H9 (cell line): Measurements from ENCODE around the gene SERPINB10. TPM values are rescaled to one million over a fixed set of nuclear protein-coding genes. Genes with fewer than 3 reads are reported as not detected.

ENCODE experiments used
- DNase-seq: peaks from one replicate; pipeline ENCODE4 v3.0.0-alpha.2; 2017
- H2AFZ ChIP-seq: one replicate; pipeline ENCODE4 v1.6.1; 2013; ENCODE audit warnings: mild to moderate bottlenecking, low read length, control low read depth, moderate library complexity
- H2AK5ac ChIP-seq: 2 replicates; pipeline ENCODE4 v1.6.1; 2013; ENCODE audit warnings: low read length, control low read depth, mixed read lengths; ENCODE audit not compliant: insufficient read length
- H2BK120ac ChIP-seq: one replicate; pipeline ENCODE4 v1.6.1; 2013; ENCODE audit warnings: low read depth, mild to moderate bottlenecking, low read length, control low read depth, inconsistent platforms; ENCODE audit not compliant: poor library complexity, severe bottlenecking
- H2BK12ac ChIP-seq: 2 replicates; pipeline ENCODE4 v1.6.1; 2013; ENCODE audit warnings: low read length, control low read depth, mixed read lengths, low read depth; ENCODE audit not compliant: insufficient read length
- H2BK15ac ChIP-seq: 2 replicates; pipeline ENCODE4 v1.6.1; 2013; ENCODE audit warnings: low read depth, low read length, control low read depth
- H2BK20ac ChIP-seq: one replicate; pipeline ENCODE4 v1.6.1; 2013; ENCODE audit warnings: low read depth, mild to moderate bottlenecking, low read length, control low read depth, inconsistent platforms; ENCODE audit not compliant: poor library complexity, severe bottlenecking
- H2BK5ac ChIP-seq: 2 replicates; pipeline ENCODE4 v1.6.1; 2013; ENCODE audit warnings: low read length, control low read depth, mixed read lengths; ENCODE audit not compliant: insufficient read length
- H3K14ac ChIP-seq: 2 replicates; pipeline ENCODE4 v1.6.1; 2013; ENCODE audit warnings: low read length, control low read depth; ENCODE audit not compliant: insufficient read depth
- H3K18ac ChIP-seq: 2 replicates; pipeline ENCODE4 v1.6.1; 2013; ENCODE audit warnings: low read depth, mild to moderate bottlenecking, mixed read lengths, low read length, control low read depth; ENCODE audit not compliant: insufficient read length
- H3K23ac ChIP-seq: 2 replicates; pipeline ENCODE4 v1.6.1; 2013; ENCODE audit warnings: low read length, control low read depth, mixed read lengths, low read depth; ENCODE audit not compliant: insufficient read length
- H3K23me2 ChIP-seq: 2 replicates; pipeline ENCODE4 v1.6.1; 2013; ENCODE audit warnings: low read depth, mild to moderate bottlenecking, mixed read lengths, low read length, control low read depth; ENCODE audit not compliant: insufficient read length, poor library complexity, severe bottlenecking
- H3K27ac ChIP-seq: 2 replicates; pipeline ENCODE4 v1.5.1; 2013; ENCODE audit warnings: low read length, control low read depth, mixed read lengths, low read depth; ENCODE audit not compliant: insufficient read length
- H3K27me3 ChIP-seq: 2 replicates; pipeline ENCODE4 v1.6.1; 2013; ENCODE audit warnings: low read length, control low read depth, inconsistent platforms; ENCODE audit not compliant: insufficient read depth
- H3K4ac ChIP-seq: 2 replicates; pipeline ENCODE4 v1.6.1; 2013; ENCODE audit warnings: low read depth, mild to moderate bottlenecking, control low read depth, inconsistent platforms, low read length, moderate library complexity
- H3K4me1 ChIP-seq: 2 replicates; pipeline ENCODE4 v1.6.1; 2013; ENCODE audit warnings: low read length, control low read depth, inconsistent platforms; ENCODE audit not compliant: insufficient read depth
- H3K4me2 ChIP-seq: 2 replicates; pipeline ENCODE4 v1.6.1; 2013; ENCODE audit warnings: low read length, control low read depth, mixed read lengths; ENCODE audit not compliant: insufficient read length, insufficient read depth
- H3K56ac ChIP-seq: 2 replicates; pipeline ENCODE4 v1.6.1; 2013; ENCODE audit warnings: low read depth, mild to moderate bottlenecking, mixed read lengths, low read length, control low read depth; ENCODE audit not compliant: insufficient read length
- H3K79me1 ChIP-seq: 2 replicates; pipeline ENCODE4 v1.6.1; 2013; ENCODE audit warnings: low read depth, mild to moderate bottlenecking, moderate library complexity, low read length, control low read depth, inconsistent platforms; ENCODE audit not compliant: insufficient read depth, poor library complexity, severe bottlenecking
- H3K79me2 ChIP-seq: 2 replicates; pipeline ENCODE4 v1.6.1; 2013; ENCODE audit warnings: low read length, control low read depth, inconsistent platforms; ENCODE audit not compliant: insufficient read depth
- H3K9ac ChIP-seq: 2 replicates; pipeline ENCODE4 v1.6.1; 2013; ENCODE audit warnings: low read length, control low read depth, mixed read lengths; ENCODE audit not compliant: insufficient read length; ENCODE audit errors: extremely low read depth
- H3K9me3 ChIP-seq: one replicate; pipeline ENCODE4 v1.6.1; 2013; ENCODE audit warnings: low read depth, low read length, inconsistent platforms; ENCODE audit not compliant: control insufficient read depth
- H3T11ph ChIP-seq: one replicate; pipeline ENCODE4 v1.6.1; 2013; ENCODE audit warnings: mild to moderate bottlenecking, low read length, control low read depth, inconsistent platforms
- H4K20me1 ChIP-seq: one replicate; pipeline ENCODE4 v1.6.1; 2013; ENCODE audit not compliant: control insufficient read depth, insufficient read length, insufficient read depth
- H4K5ac ChIP-seq: 2 replicates; pipeline ENCODE4 v1.6.1; 2013; ENCODE audit warnings: low read depth, mild to moderate bottlenecking, mixed read lengths, low read length, control low read depth; ENCODE audit not compliant: insufficient read length
- H4K8ac ChIP-seq: replicated peaks from 2 replicates; pipeline ENCODE4 v1.6.1; 2013; ENCODE audit warnings: low read length, control low read depth, mixed read lengths, low read depth; ENCODE audit not compliant: insufficient read length
- H4K91ac ChIP-seq: 2 replicates; pipeline ENCODE4 v1.6.1; 2013; ENCODE audit warnings: low read depth, mild to moderate bottlenecking, moderate library complexity, mixed read lengths, low read length, control low read depth; ENCODE audit not compliant: insufficient read length
- H3K27ac Mint-ChIP-seq, 3 experiments: 2 replicates in 2 of 3; 3 replicates in 1 of 3; pipeline ENCODE4 v1.8.0; 2020 to 2021; ENCODE audit warnings: mixed read lengths in 3 of 3, mild to moderate bottlenecking in 1 of 3, moderate library complexity in 1 of 3
- H3K27me3 Mint-ChIP-seq: 2 replicates; pipeline ENCODE4 v1.8.0; 2021; ENCODE audit warnings: low read depth, mild to moderate bottlenecking, moderate library complexity, mixed read lengths
- H3K36me3 Mint-ChIP-seq, 3 experiments: 2 replicates in 2 of 3; 3 replicates in 1 of 3; pipeline ENCODE4 v1.8.0; 2020 to 2021; ENCODE audit warnings: low read depth in 3 of 3, mixed read lengths in 3 of 3; ENCODE audit not compliant: insufficient read depth in 1 of 3
- H3K4me1 Mint-ChIP-seq, 2 experiments: 2 replicates each; pipeline ENCODE4 v1.8.0; 2020; ENCODE audit warnings: mixed read lengths in 2 of 2
- H3K4me3 Mint-ChIP-seq, 2 experiments: 2 replicates in 1 of 2; 3 replicates in 1 of 2; pipeline ENCODE4 v1.8.0; 2020 to 2021; ENCODE audit warnings: mild to moderate bottlenecking in 2 of 2, mixed read lengths in 2 of 2, moderate library complexity in 1 of 2
- H3K9me3 Mint-ChIP-seq, 2 experiments: 2 replicates in 1 of 2; 3 replicates in 1 of 2; pipeline ENCODE4 v1.8.0; 2020; ENCODE audit warnings: mild to moderate bottlenecking in 2 of 2, mixed read lengths in 2 of 2, moderate library complexity in 1 of 2
- WGBS: extraction: QIAGEN DNeasy Blood & Tissue Kit; methylation state at CpG from one replicate; pipeline ENCODE4 v1.1.7; 2013; ENCODE audit warnings: missing lambda C conversion rate, low lambda C conversion rate, mixed read lengths; ENCODE audit not compliant: insufficient read length; ENCODE audit errors: extremely low coverage; 5-methylcytosine and 5-hydroxymethylcytosine counted together
- total RNA-seq: library from RNA; stranded (reverse); gene quantifications from 2 replicates; pipeline ENCODE4 v1.2.1, GENCODE V29; 2021
- TF ChIP-seq, protein P1 (sequence below): fragments of 200-600 bp; sonication (generic); conservative IDR thresholded peaks from 3 replicates; pipeline ENCODE4 v1.8.0; 2021; ENCODE audit warnings: antibody characterized with exemption, mild to moderate bottlenecking

The SERPINB10 gene
- total RNA-seq, 1 experiment from 2014 or later = not detected

DNA sequence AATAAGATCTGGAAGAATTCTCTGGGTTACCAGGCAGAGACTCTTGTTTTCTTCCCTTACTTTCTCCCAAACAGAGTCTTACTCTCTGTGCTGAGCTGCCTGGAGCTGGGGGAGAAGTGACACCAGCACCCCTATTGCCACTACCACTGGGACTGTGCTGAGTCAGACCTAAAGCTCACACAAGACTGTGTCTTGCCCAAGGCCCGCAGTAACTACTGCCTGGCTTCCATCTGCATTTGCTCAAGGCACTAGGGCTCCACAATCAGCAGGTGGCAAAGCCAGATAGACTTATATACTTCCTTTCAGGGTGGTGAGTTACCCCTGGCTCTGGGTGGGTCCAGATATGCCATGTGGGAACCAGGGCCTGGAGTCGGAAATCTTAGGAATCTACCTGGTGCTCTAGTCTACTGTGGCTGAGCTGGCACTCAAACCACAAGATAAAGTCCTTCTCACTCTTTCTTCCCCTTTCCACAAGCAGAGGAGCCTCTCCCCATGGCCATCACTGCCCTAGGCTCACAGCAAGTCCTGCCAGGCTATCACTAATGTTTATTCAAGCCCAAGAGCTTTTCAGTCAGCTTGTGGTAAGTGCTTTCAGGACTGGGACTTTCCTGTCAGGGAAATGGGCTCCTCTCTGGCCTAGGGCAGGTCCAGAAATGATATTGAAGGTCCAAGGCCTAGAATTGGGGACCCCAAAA is 47.8 kb upstream of the SERPINB10 start:
- Mint-ChIP-seq H3K4me3 (no peak overlapping the region), H3K36me3 (no peaks in the 10 kb centered on the region), H3K4me1 (no peaks in the 10 kb centered on the region), H3K27ac (no peak overlapping the region), H3K9me3 (peaks cover 0 to 4% of the 10 kb centered on the region in 2 experiments; a peak in 3 of 5 replicates), H3K27me3 (no peaks in the 10 kb centered on the region)
- Histone ChIP-seq H4K8ac (no peak overlapping the region), H2AK5ac (no peak overlapping the region), H3K27ac (no peak overlapping the region), H3K9me3 (no peaks in the 10 kb centered on the region), H3K4me1 (no peaks in the 10 kb centered on the region), H4K20me1 (no peaks in the 10 kb centered on the region), H3K18ac (no peak overlapping the region), H3K9ac (no peak overlapping the region), H3K79me1 (no peaks in the 10 kb centered on the region), H2BK15ac (no peak overlapping the region), H3K23ac (no peak overlapping the region), H3K56ac (no peak overlapping the region), H4K5ac (no peak overlapping the region), H3K23me2 (no peaks in the 10 kb centered on the region), H3K27me3 (no peaks in the 10 kb centered on the region), H2BK20ac (no peak overlapping the region), H2AFZ (no peak overlapping the region), H3T11ph (no peak overlapping the region), H3K14ac (no peak overlapping the region), H3K4me2 (no peak overlapping the region), H3K4ac (no peak overlapping the region), H3K79me2 (no peaks in the 10 kb centered on the region), H2BK5ac (no peak overlapping the region), H2BK12ac (no peak overlapping the region), H4K91ac (no peak overlapping the region), H2BK120ac (no peak overlapping the region)
- DNase-seq = no peak
- no CpG with 5 or more reads among the region's 2 CpGs for WGBS
- TF ChIP-seq, protein P1, sequence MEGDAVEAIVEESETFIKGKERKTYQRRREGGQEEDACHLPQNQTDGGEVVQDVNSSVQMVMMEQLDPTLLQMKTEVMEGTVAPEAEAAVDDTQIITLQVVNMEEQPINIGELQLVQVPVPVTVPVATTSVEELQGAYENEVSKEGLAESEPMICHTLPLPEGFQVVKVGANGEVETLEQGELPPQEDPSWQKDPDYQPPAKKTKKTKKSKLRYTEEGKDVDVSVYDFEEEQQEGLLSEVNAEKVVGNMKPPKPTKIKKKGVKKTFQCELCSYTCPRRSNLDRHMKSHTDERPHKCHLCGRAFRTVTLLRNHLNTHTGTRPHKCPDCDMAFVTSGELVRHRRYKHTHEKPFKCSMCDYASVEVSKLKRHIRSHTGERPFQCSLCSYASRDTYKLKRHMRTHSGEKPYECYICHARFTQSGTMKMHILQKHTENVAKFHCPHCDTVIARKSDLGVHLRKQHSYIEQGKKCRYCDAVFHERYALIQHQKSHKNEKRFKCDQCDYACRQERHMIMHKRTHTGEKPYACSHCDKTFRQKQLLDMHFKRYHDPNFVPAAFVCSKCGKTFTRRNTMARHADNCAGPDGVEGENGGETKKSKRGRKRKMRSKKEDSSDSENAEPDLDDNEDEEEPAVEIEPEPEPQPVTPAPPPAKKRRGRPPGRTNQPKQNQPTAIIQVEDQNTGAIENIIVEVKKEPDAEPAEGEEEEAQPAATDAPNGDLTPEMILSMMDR = no peak
